Liver (tissue), 9 donors: ENCODE measurements around the gene ATP5F1D. TPM values are rescaled to one million over a fixed set of nuclear protein-coding genes. Genes with fewer than 3 reads are reported as not detected.

Source experiments
- DNase-seq: peaks from one replicate; pipeline ENCODE4 v3.0.0-alpha.2; 2017; ENCODE audit warnings: low spot score
- H3K27ac ChIP-seq, 2 donors: one replicate each; pipeline ENCODE4 v1.7.0; 2013; ENCODE audit warnings: inconsistent platforms in 2 of 2, low read length in 2 of 2, control low read depth in 1 of 2, low read depth in 1 of 2, mild to moderate bottlenecking in 1 of 2
- H3K27me3 ChIP-seq, 4 donors: one replicate each; pipeline versions ENCODE4 v1.6.1 to v1.7.0; 2013; ENCODE audit warnings: low read length in 3 of 4, inconsistent platforms in 1 of 4, mild to moderate bottlenecking in 1 of 4, moderate library complexity in 1 of 4; ENCODE audit not compliant: control insufficient read depth in 4 of 4, insufficient read depth in 4 of 4
- H3K36me3 ChIP-seq, 4 donors: one replicate each; pipeline versions ENCODE4 v1.6.1 to v1.7.0; 2013; ENCODE audit warnings: low read length in 3 of 4, mild to moderate bottlenecking in 3 of 4, low read depth in 1 of 4, moderate library complexity in 1 of 4; ENCODE audit not compliant: control insufficient read depth in 4 of 4, insufficient read depth in 3 of 4
- H3K4me1 ChIP-seq, 4 donors: one replicate each; pipeline versions ENCODE4 v1.6.1 to v1.7.0; 2013; ENCODE audit warnings: low read length in 3 of 4, mild to moderate bottlenecking in 3 of 4, moderate library complexity in 1 of 4; ENCODE audit not compliant: control insufficient read depth in 4 of 4, insufficient read depth in 4 of 4
- H3K4me3 ChIP-seq, 3 donors: one replicate each; pipeline versions ENCODE4 v1.6.1 to v1.7.0; 2013; ENCODE audit warnings: low read length in 3 of 3, control low read depth in 1 of 3, low read depth in 1 of 3, mild to moderate bottlenecking in 1 of 3
- H3K9ac ChIP-seq, 2 donors: one replicate each; pipeline ENCODE4 v1.7.0; 2013; ENCODE audit warnings: low read length in 2 of 2, mild to moderate bottlenecking in 2 of 2, moderate library complexity in 2 of 2, control low read depth in 1 of 2, low read depth in 1 of 2
- H3K9me3 ChIP-seq, 4 donors: one replicate each; pipeline versions ENCODE4 v1.6.1 to v1.7.0; 2013; ENCODE audit warnings: low read length in 3 of 4; ENCODE audit not compliant: control insufficient read depth in 4 of 4
- ATF3 ChIP-seq: IDR thresholded peaks from 2 replicates; pipeline ENCODE4 v1.6.1; 2016; ENCODE audit warnings: antibody characterized with exemption
- EGR1 ChIP-seq, 2 donors: IDR thresholded peaks; 2 replicates each; pipeline ENCODE4 v1.6.1; 2016 to 2018; ENCODE audit warnings: antibody characterized with exemption in 2 of 2, low read depth in 2 of 2
- FOXA1 ChIP-seq: IDR thresholded peaks from 2 replicates; pipeline ENCODE4 v1.6.1; 2016; ENCODE audit warnings: antibody characterized with exemption
- FOXA2 ChIP-seq: IDR thresholded peaks from 2 replicates; pipeline ENCODE4 v1.6.1; 2016; ENCODE audit warnings: antibody characterized with exemption
- HNF4G ChIP-seq: IDR thresholded peaks from 2 replicates; pipeline ENCODE4 v1.6.1; 2016; ENCODE audit warnings: antibody characterized with exemption
- MAX ChIP-seq: IDR thresholded peaks from 2 replicates; pipeline ENCODE4 v1.6.1; 2016; ENCODE audit warnings: antibody characterized with exemption
- NR2F2 ChIP-seq: IDR thresholded peaks from 2 replicates; pipeline ENCODE4 v1.6.1; 2016; ENCODE audit warnings: antibody characterized with exemption
- RAD21 ChIP-seq, 2 donors: IDR thresholded peaks; 2 replicates each; pipeline ENCODE4 v1.6.1; 2016; ENCODE audit warnings: antibody characterized with exemption in 2 of 2, mild to moderate bottlenecking in 2 of 2
- SP1 ChIP-seq: IDR thresholded peaks from 2 replicates; pipeline ENCODE4 v1.6.1; 2018; ENCODE audit warnings: antibody characterized with exemption, mild to moderate bottlenecking
- TAF1 ChIP-seq: conservative IDR thresholded peaks from 2 replicates; pipeline ENCODE4 v1.6.1; 2016; ENCODE audit warnings: antibody characterized with exemption, mild to moderate bottlenecking
- YY1 ChIP-seq: IDR thresholded peaks from 2 replicates; pipeline ENCODE4 v1.6.1; 2016; ENCODE audit warnings: antibody characterized with exemption, mild to moderate bottlenecking
- WGBS: extraction: QIAGEN DNeasy Blood & Tissue Kit; methylation state at CpG from one replicate; pipeline ENCODE4 v1.1.7; 2013; 5-methylcytosine and 5-hydroxymethylcytosine counted together
- polyA plus RNA-seq, 2 donors: library from polyadenylated mRNA; stranded (reverse) in 1 of 2; unstranded in 1 of 2; fragments of 200-250 nt in 1 of 2; fragments of >200 nt in 1 of 2; fragmentation: Nextera tagmentation in 1 of 2; extraction: Ambion mirVana in 1 of 2; gene quantifications; one replicate each; pipeline versions ENCODE4 v1.2.1 to v1.2.3, GENCODE V29; 2013 to 2015
- total RNA-seq, 2 donors: library from RNA; depleted of rRNA; stranded (reverse); fragments of >200 nt; gene quantifications; one replicate each; pipeline ENCODE4 v1.2.3, GENCODE V29; 2014
- TF ChIP-seq, protein P1 (sequence below): fragments of 150-350 bp; IDR thresholded peaks from 2 replicates; pipeline ENCODE4 v1.5.1; 2017; ENCODE audit warnings: improper control_type of control experiment, low read depth, low read length; ENCODE audit not compliant: missing input control
- TF ChIP-seq, protein P2 (sequence below): IDR thresholded peaks from 2 replicates; pipeline ENCODE4 v1.6.1; 2016; ENCODE audit warnings: antibody characterized with exemption
- donor health status: healthy.
- donor health status: healthy.
- donor health status: healthy.
- donor health status: healthy.
- donor health status: healthy.

Gene ATP5F1D
- total and polyA plus RNA-seq, 4 donors: 20.2 to 315 (median 145) TPM

- TF ChIP-seq, protein P1, sequence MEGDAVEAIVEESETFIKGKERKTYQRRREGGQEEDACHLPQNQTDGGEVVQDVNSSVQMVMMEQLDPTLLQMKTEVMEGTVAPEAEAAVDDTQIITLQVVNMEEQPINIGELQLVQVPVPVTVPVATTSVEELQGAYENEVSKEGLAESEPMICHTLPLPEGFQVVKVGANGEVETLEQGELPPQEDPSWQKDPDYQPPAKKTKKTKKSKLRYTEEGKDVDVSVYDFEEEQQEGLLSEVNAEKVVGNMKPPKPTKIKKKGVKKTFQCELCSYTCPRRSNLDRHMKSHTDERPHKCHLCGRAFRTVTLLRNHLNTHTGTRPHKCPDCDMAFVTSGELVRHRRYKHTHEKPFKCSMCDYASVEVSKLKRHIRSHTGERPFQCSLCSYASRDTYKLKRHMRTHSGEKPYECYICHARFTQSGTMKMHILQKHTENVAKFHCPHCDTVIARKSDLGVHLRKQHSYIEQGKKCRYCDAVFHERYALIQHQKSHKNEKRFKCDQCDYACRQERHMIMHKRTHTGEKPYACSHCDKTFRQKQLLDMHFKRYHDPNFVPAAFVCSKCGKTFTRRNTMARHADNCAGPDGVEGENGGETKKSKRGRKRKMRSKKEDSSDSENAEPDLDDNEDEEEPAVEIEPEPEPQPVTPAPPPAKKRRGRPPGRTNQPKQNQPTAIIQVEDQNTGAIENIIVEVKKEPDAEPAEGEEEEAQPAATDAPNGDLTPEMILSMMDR: no peak
- peak in 1 of 2 donors; percentile 11 for TF ChIP-seq EGR1 (IDR thresholded peaks at IDR 0.05; ENCODE audit: low read depth in 2 of 2)
- no peak for TF ChIP-seq YY1
- no peak for TF ChIP-seq TAF1
- no peak for TF ChIP-seq FOXA2
- no peak for TF ChIP-seq FOXA1
- no peak for TF ChIP-seq RAD21 (IDR thresholded peaks at IDR 0.05)
- TF ChIP-seq ATF3: peak; percentile 0
- TF ChIP-seq MAX: no peak
Measured at GRCh38 chr19:1253514-1254080, 12.0 kb downstream of the ATP5F1D start (continued).

GRCh38 chr19:1254081-1254527 lies 12.6 kb downstream of the ATP5F1D start:
- no peak overlapping the region for H3K9ac ChIP-seq
- peak overlapping the region in 1 of 3 donors; percentile 75 for H3K4me3 ChIP-seq
- TF ChIP-seq, protein P2, sequence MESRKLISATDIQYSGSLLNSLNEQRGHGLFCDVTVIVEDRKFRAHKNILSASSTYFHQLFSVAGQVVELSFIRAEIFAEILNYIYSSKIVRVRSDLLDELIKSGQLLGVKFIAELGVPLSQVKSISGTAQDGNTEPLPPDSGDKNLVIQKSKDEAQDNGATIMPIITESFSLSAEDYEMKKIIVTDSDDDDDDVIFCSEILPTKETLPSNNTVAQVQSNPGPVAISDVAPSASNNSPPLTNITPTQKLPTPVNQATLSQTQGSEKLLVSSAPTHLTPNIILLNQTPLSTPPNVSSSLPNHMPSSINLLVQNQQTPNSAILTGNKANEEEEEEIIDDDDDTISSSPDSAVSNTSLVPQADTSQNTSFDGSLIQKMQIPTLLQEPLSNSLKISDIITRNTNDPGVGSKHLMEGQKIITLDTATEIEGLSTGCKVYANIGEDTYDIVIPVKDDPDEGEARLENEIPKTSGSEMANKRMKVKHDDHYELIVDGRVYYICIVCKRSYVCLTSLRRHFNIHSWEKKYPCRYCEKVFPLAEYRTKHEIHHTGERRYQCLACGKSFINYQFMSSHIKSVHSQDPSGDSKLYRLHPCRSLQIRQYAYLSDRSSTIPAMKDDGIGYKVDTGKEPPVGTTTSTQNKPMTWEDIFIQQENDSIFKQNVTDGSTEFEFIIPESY: no peak
- TF ChIP-seq NR2F2 (no peak), HNF4G (no peak), EGR1 (IDR thresholded peaks at IDR 0.05; ENCODE audit: low read depth in 2 of 2) (no peak), FOXA2 (no peak), YY1 (no peak), MAX (no peak), SP1 (no peak), TAF1 (no peak), FOXA1 (no peak)
- TF ChIP-seq, protein P1: no peak
- DNase-seq: no peak
- peak overlapping the region; percentile 90 to 97 for H3K27ac ChIP-seq
- no peaks in the 10 kb centered on the region for H3K27me3 ChIP-seq
- H3K9me3 ChIP-seq: no peaks in the 10 kb centered on the region
- peaks cover 20 to 30% (median 23%) of the 10 kb centered on the region in 4 donors for H3K36me3 ChIP-seq
- H3K4me1 ChIP-seq: peaks cover 15 to 70% (median 42%) of the 10 kb centered on the region in 4 donors
- 57% methylated on average over 37 of the region's 37 CpGs for WGBS
